Measurements from ENCODE around the gene ARRB2.
"Not testable (repeated sequence)": the region's sequence is repeated elsewhere in the genome, so short reads cannot be mapped to it uniquely, and the experiment has no call there.

The ARRB2 gene

GRCh38 chr17:4679658-4680057 is 30.8 kb upstream of the ARRB2 start:
- TF ChIP-seq, protein P1, sequence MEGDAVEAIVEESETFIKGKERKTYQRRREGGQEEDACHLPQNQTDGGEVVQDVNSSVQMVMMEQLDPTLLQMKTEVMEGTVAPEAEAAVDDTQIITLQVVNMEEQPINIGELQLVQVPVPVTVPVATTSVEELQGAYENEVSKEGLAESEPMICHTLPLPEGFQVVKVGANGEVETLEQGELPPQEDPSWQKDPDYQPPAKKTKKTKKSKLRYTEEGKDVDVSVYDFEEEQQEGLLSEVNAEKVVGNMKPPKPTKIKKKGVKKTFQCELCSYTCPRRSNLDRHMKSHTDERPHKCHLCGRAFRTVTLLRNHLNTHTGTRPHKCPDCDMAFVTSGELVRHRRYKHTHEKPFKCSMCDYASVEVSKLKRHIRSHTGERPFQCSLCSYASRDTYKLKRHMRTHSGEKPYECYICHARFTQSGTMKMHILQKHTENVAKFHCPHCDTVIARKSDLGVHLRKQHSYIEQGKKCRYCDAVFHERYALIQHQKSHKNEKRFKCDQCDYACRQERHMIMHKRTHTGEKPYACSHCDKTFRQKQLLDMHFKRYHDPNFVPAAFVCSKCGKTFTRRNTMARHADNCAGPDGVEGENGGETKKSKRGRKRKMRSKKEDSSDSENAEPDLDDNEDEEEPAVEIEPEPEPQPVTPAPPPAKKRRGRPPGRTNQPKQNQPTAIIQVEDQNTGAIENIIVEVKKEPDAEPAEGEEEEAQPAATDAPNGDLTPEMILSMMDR (IDR thresholded peaks at IDR 0.05; ENCODE audit: low read depth, low read length): no peak
- no peak overlapping the region for H3K4me3 ChIP-seq (ENCODE audit: low read depth, low read length)

DNA sequence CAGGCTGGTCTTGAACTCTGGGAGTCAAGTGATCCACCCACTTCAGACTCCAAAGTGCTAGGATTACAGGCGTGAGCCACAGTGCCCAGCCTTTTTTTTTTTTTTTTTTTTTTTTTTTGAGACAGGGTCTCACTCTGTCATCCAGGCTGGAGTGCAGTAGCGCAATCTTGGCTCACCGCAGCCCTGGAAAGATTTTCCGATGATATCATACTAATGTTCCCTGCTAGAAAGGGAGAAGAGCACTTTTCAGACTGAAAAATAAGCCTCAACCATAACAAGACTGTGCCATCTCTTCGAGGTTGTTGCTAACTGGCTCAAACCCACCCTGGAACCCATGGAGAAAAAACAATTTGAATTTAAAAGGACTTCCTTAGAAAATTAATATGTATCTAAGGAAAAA is 26.7 kb upstream of the ARRB2 start:
- H3K4me3 ChIP-seq (ENCODE audit: low read depth, low read length): not testable (repeated sequence)

DNA sequence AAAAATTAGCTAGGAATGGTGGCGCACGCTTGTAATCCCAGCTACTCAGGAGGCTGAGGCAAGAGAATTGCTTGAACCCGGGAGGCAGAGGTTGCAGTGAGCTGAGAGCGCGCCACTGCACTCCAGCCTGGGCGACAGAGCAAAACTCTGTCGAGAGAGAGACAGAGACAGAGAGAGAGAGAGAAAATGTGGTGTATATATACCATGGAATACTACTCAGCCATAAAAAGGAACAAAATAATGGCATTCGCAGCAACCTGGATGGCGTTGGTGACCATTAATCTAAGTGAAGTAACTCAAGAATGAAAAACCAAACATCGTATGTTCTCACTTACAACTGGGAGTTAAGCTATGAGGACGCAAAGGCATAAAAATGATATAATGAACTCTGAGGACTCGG is 20.6 kb upstream of the ARRB2 start:
- H3K4me3 ChIP-seq (ENCODE audit: low read depth, low read length): not testable (repeated sequence)

GRCh38 chr17:4690745-4691144 is 19.7 kb upstream of the ARRB2 start:
- TF ChIP-seq, protein P1 (IDR thresholded peaks at IDR 0.05; ENCODE audit: low read depth, low read length): no peak
- no peak overlapping the region for H3K4me3 ChIP-seq (ENCODE audit: low read depth, low read length)

- TF ChIP-seq, protein P1 (IDR thresholded peaks at IDR 0.05; ENCODE audit: low read depth, low read length): no peak
- no peak overlapping the region for H3K4me3 ChIP-seq (ENCODE audit: low read depth, low read length)
Measured at GRCh38 chr17:4691686-4692085, 18.7 kb upstream of the ARRB2 start.

GRCh38 chr17:4693416-4693815 is 17.0 kb upstream of the ARRB2 start:
- TF ChIP-seq, protein P1 (IDR thresholded peaks at IDR 0.05; ENCODE audit: low read depth, low read length): no peak
- H3K4me3 ChIP-seq (ENCODE audit: low read depth, low read length): no peak overlapping the region

GRCh38 chr17:4696437-4696805 is 14.0 kb upstream of the ARRB2 start:
- TF ChIP-seq, protein P1 (IDR thresholded peaks at IDR 0.05; ENCODE audit: low read depth, low read length): no peak

GRCh38 chr17:4699401-4700056 is 10.9 kb upstream of the ARRB2 start:
- not testable (repeated sequence) for H3K4me3 ChIP-seq (ENCODE audit: low read depth, low read length)

More at GRCh38 chr17:4696437-4696805, 14.0 kb upstream of the ARRB2 start:
- no peak overlapping the region for H3K4me3 ChIP-seq (ENCODE audit: low read depth, low read length)

- no peak overlapping the region for H3K4me3 ChIP-seq (ENCODE audit: low read depth, low read length)
- TF ChIP-seq, protein P1 (IDR thresholded peaks at IDR 0.05; ENCODE audit: low read depth, low read length): no peak
Measured at GRCh38 chr17:4701116-4701515, 9.3 kb upstream of the ARRB2 start.
